ENCODE results near the gene TCEAL1. TPM values are rescaled to one million over a fixed set of nuclear protein-coding genes. Genes with fewer than 3 reads are reported as not detected.
"Not testable (repeated sequence)": the region's sequence is repeated elsewhere in the genome, so short reads cannot be mapped to it uniquely, and the experiment has no call there.

The TCEAL1 gene
- total RNA-seq, 8 experiments from 2014 or later: 12.3 to 57.1 (median 27.5) TPM

- Histone ChIP-seq H3K4me1 (replicated peaks in 1 of 2) (peaks cover 25% of the 10 kb centered on the region in 2 donors), H3K4me3 (no peak overlapping the region), H3K27ac (peak overlapping the region; percentile 55 to 75)
- peak in 6 of 8 experiments; percentile 34 to 88 (median 81) for ATAC-seq (replicated peaks in 6 of 8)
- in situ Hi-C loops (cut with MboI; ENCODE audit: low pct_unique_long_range_greater_than_20kb in 2 of 9, low sequenced_read_pairs in 9 of 9, unreplicated experiment in 9 of 9): no loop called here
- 20 to 100% (median 23%) methylated on average over 1 to 3 of the region's 4 CpGs; no CpG with 5 or more reads in 6 of the 10 experiments for WGBS, 10 experiments
Observed at GRCh38 chrX:103640401-103641155, 11.8 kb downstream of the TCEAL1 start.

- ATAC-seq (replicated peaks in 6 of 8): no peak
- no peak overlapping the region for H3K27ac ChIP-seq
- 13 to 100% (median 50%) methylated on average over 1 of the region's 1 CpG; no CpG with 5 or more reads in 7 of the 10 experiments for WGBS, 10 experiments
- peaks cover 17 to 18% of the 10 kb centered on the region in 2 donors for H3K4me1 ChIP-seq (replicated peaks in 1 of 2)
- no peak overlapping the region for H3K4me3 ChIP-seq
- in situ Hi-C loops (cut with MboI; ENCODE audit: low pct_unique_long_range_greater_than_20kb in 2 of 9, low sequenced_read_pairs in 9 of 9, unreplicated experiment in 9 of 9): no loop called here
Observed at GRCh38 chrX:103644125-103644524, 15.3 kb downstream of the TCEAL1 start.

- in situ Hi-C loops (cut with MboI; ENCODE audit: low pct_unique_long_range_greater_than_20kb in 2 of 9, low sequenced_read_pairs in 9 of 9, unreplicated experiment in 9 of 9): no loop called here
Observed at GRCh38 chrX:103647630-103648029, 18.9 kb downstream of the TCEAL1 start.

GRCh38 chrX:103651151-103651773 lies 22.5 kb downstream of the TCEAL1 start:
- ATAC-seq (replicated peaks in 6 of 8): no peak
- Histone ChIP-seq H3K27ac (no peak overlapping the region), H3K4me3 (no peak overlapping the region), H3K4me1 (replicated peaks in 1 of 2) (no peaks in the 10 kb centered on the region)
- in situ Hi-C loops (cut with MboI; ENCODE audit: low pct_unique_long_range_greater_than_20kb in 2 of 9, low sequenced_read_pairs in 9 of 9, unreplicated experiment in 9 of 9): no loop called here
- WGBS, 10 experiments: 0 to 92% (median 54%) methylated on average over 1 to 2 of the region's 2 CpGs; no CpG with 5 or more reads in 6 of the 10 experiments

More at GRCh38 chrX:103647630-103648029, 18.9 kb downstream of the TCEAL1 start:
- Histone ChIP-seq H3K4me1 (replicated peaks in 1 of 2) (no peaks in the 10 kb centered on the region), H3K4me3 (no peak overlapping the region), H3K27ac (no peak overlapping the region)
- no peak for ATAC-seq (replicated peaks in 6 of 8)
- WGBS, 10 experiments: 0 to 90% (median 50%) methylated on average over 1 of the region's 1 CpG; no CpG with 5 or more reads in 3 of the 10 experiments

- H3K4me3 ChIP-seq; ATAC-seq (replicated peaks in 6 of 8); H3K27ac ChIP-seq; H3K4me1 ChIP-seq (replicated peaks in 1 of 2); in situ Hi-C loops (cut with MboI; ENCODE audit: low pct_unique_long_range_greater_than_20kb in 2 of 9, low sequenced_read_pairs in 9 of 9, unreplicated experiment in 9 of 9): not testable (repeated sequence)
- 30 to 100% methylated on average over 1 to 2 of the region's 7 CpGs; no CpG with 5 or more reads in 8 of the 10 experiments for WGBS, 10 experiments
Observed at GRCh38 chrX:103655230-103656000, 26.6 kb downstream of the TCEAL1 start.

- H3K4me1 ChIP-seq (replicated peaks in 1 of 2): no peaks in the 10 kb centered on the region
- no peak for ATAC-seq (replicated peaks in 6 of 8)
- 0 to 33% (median 6%) methylated on average over 1 to 3 of the region's 3 CpGs; no CpG with 5 or more reads in 6 of the 10 experiments for WGBS, 10 experiments
- in situ Hi-C loops (cut with MboI; ENCODE audit: low pct_unique_long_range_greater_than_20kb in 2 of 9, low sequenced_read_pairs in 9 of 9, unreplicated experiment in 9 of 9): no loop called here
- H3K4me3 ChIP-seq: no peak overlapping the region
- no peak overlapping the region for H3K27ac ChIP-seq
Observed at GRCh38 chrX:103656617-103657016, 27.8 kb downstream of the TCEAL1 start.

GRCh38 chrX:103657066-103657465 lies 28.3 kb downstream of the TCEAL1 start:
- in situ Hi-C loops (cut with MboI; ENCODE audit: low pct_unique_long_range_greater_than_20kb in 2 of 9, low sequenced_read_pairs in 9 of 9, unreplicated experiment in 9 of 9); H3K4me3 ChIP-seq; H3K27ac ChIP-seq; H3K4me1 ChIP-seq (replicated peaks in 1 of 2); ATAC-seq (replicated peaks in 6 of 8): not testable (repeated sequence)
- 68 to 100% methylated on average over 1 to 2 of the region's 2 CpGs; no CpG with 5 or more reads in 8 of the 10 experiments for WGBS, 10 experiments

GRCh38 chrX:103658681-103659433 lies 30.1 kb downstream of the TCEAL1 start:
- Histone ChIP-seq H3K4me1 (replicated peaks in 1 of 2) (no peaks in the 10 kb centered on the region), H3K27ac (no peak overlapping the region), H3K4me3 (no peak overlapping the region)
- 42% methylated on average over 2 of the region's 5 CpGs; no CpG with 5 or more reads in 9 of the 10 experiments for WGBS, 10 experiments
- in situ Hi-C loops (cut with MboI; ENCODE audit: low pct_unique_long_range_greater_than_20kb in 2 of 9, low sequenced_read_pairs in 9 of 9, unreplicated experiment in 9 of 9): no loop called here
- ATAC-seq (replicated peaks in 6 of 8): peak in 1 of 8 experiments; percentile 22

- WGBS, 10 experiments: 57 to 93% (median 65%) methylated on average over 1 to 2 of the region's 2 CpGs; no CpG with 5 or more reads in 6 of the 10 experiments
- H3K27ac ChIP-seq; ATAC-seq (replicated peaks in 6 of 8); H3K4me3 ChIP-seq; in situ Hi-C loops (cut with MboI; ENCODE audit: low pct_unique_long_range_greater_than_20kb in 2 of 9, low sequenced_read_pairs in 9 of 9, unreplicated experiment in 9 of 9); H3K4me1 ChIP-seq (replicated peaks in 1 of 2): not testable (repeated sequence)
Observed at GRCh38 chrX:103659460-103659859, 30.7 kb downstream of the TCEAL1 start.

- Histone ChIP-seq H3K4me1 (replicated peaks in 1 of 2) (no peaks in the 10 kb centered on the region), H3K27ac (no peak overlapping the region), H3K4me3 (no peak overlapping the region)
- peak in 2 of 8 experiments; percentile 45 for ATAC-seq (replicated peaks in 6 of 8)
- in situ Hi-C loops (cut with MboI; ENCODE audit: low pct_unique_long_range_greater_than_20kb in 2 of 9, low sequenced_read_pairs in 9 of 9, unreplicated experiment in 9 of 9): no loop called here
- WGBS, 10 experiments: 0 to 100% (median 29%) methylated on average over 1 to 7 of the region's 23 CpGs; no CpG with 5 or more reads in 6 of the 10 experiments
Observed at GRCh38 chrX:103663981-103664762, 35.4 kb downstream of the TCEAL1 start.

- no peak overlapping the region for H3K4me3 ChIP-seq
- no peak for ATAC-seq (replicated peaks in 6 of 8)
- 31 to 92% (median 67%) methylated on average over 2 of the region's 3 CpGs; no CpG with 5 or more reads in 7 of the 10 experiments for WGBS, 10 experiments
- no peak overlapping the region for H3K27ac ChIP-seq
- in situ Hi-C loops (cut with MboI; ENCODE audit: low pct_unique_long_range_greater_than_20kb in 2 of 9, low sequenced_read_pairs in 9 of 9, unreplicated experiment in 9 of 9): no loop called here
- no peaks in the 10 kb centered on the region for H3K4me1 ChIP-seq (replicated peaks in 1 of 2)
Observed at GRCh38 chrX:103666202-103667107, 37.7 kb downstream of the TCEAL1 start.
